GM21526 (cell line): ENCODE measurements around the gene DNAAF9.
A peak's percentile ranks its signal among the peaks of the same experiment; 100 is the strongest.

Experiments
- ATAC-seq: cut with Tn5 transposase; IDR thresholded peaks from one replicate; pipeline ENCODE4 v1.9.1; 2021; ENCODE audit warnings: moderate library complexity; ENCODE audit not compliant: unreplicated experiment, low FRiP score

Gene DNAAF9

GRCh38 chr20:3412600-3413392 is 5.3 kb upstream of the DNAAF9 start:
- no peak for ATAC-seq

- ATAC-seq = no peak
Measured at GRCh38 chr20:3410464-3410863, 3.0 kb upstream of the DNAAF9 start.

DNA sequence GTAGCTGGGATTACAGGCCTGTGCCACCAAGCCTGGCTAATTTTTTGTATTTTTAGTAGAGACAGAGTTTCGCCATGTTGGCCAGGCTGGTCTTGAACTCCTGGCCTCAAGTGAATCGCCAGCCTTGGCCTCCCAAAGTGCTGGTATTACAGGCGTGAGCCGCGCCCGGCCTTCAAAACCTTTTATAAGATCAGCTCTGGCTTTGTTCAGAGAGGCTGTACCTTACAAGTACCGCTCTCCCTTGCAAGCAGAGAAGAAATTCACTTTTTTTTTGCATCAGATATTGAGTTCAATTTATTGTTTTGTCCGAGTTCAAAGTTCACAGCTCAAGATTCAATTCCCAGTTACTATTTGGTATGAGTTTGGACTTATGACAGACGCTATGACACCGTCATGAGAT is 1.9 kb upstream of the DNAAF9 start:
- no peak for ATAC-seq

DNA sequence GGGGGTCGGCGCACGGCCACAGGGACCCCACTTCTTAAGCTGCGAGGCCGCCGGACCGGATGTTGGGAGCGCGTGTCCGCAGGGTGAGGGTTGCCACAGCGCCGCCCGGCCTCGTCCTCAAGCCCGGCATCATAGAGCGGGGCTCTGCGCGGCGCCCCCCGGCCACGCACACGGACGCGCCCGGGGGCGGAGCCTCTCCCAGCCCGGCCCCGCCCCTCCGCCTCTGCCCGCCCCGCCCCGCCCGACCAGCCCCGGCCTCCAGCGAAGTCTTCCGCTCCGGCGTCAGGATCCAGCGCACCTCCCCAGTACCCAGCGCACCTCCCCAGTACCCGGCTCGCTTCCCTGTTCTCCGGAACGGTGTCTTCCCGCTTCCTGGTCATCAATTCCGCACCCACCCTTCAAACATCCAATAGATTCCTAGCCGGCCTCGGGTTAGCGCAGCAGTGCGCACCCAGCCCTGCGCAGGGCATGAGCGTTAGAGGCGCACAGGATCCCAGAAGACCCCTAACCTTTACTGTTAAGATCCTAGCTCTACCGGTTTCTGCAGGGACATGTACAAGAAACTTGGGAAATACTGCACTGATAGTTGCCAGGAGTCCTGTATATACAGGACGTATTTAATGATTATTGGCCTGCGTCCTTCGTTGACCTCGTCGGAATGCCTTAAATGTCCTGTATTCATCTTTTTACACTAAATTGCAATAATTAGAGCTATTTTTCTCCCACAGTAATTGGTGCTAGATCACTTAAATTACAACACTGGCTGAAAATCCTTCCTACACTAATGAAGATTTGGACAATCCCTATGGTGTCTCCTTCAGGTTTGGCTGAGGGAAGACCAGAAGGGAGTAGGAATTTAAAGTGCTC is 535 bp upstream of the DNAAF9 start:
- ATAC-seq = peak; percentile 40

DNA sequence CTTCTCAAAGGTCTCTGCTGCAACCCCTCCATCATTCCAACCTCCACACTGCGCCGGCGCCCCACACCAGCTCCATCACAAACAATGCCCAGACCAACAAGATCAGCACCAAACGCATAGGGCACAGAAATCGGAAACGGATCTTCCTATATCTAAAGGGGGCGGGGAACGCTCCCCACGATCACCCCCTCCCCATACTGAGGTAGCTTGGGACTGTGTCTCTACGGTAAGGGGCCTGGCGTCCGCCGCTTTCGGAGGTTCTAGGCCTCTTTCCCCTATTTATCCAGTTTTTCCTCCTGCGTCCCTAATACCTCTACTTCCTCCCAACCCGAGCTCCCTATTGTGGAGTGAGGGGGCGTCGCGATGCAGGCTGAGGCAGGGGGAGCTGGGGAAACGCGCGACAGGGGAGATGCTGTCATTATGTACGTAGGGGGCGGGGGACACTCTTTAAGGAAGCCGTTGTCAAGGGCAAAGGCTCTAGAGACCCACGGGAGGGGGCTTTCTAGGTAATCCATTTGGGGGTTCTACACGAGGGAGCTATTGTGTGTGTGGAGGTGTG is 909 bp downstream of the DNAAF9 start:
- ATAC-seq = no peak

GRCh38 chr20:3405696-3406358 is 1.6 kb downstream of the DNAAF9 start:
- ATAC-seq = no peak

DNA sequence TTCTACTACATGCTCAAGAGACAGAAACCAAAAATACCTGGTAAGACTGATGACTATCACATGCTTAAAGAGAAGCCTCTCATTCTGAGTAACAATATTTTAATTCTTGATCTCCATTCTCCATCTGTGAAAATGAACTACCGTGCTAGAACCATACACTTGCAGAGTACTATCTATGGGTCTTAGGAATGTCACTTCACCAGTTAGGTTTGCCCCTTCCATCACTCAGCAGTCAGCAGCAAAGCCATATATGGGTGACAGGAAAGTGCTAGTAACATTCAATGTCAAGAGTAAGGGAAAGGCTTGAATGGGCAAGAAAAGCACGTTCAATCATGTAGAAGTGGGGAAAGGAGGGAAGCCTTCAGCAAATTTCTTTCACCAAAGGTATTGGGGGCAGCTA is 2.3 kb downstream of the DNAAF9 start:
- no peak for ATAC-seq

GRCh38 chr20:3404402-3404801 is 3.1 kb downstream of the DNAAF9 start:
- ATAC-seq = no peak

DNA sequence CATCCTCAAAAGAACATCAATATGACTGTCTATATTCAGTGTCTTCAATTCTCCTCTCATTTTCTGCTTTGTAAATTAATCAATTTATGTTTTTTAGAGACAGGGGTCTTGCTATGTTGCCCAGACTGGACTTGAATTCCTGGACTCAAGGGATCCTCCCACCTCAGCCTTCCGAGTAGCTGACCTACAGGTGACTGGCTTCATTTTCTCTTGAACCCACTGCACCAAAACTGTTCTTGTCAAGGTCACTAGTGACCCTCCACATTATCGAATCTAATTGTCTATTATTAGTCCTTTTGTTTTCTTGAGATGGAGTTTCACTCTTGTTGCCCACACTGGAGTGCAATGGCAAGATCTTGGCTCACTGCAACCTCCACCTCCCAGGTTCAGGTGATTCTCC is 3.7 kb downstream of the DNAAF9 start:
- ATAC-seq = no peak

GRCh38 chr20:3402453-3402852 is 5.0 kb downstream of the DNAAF9 start:
- no peak for ATAC-seq

GRCh38 chr20:3400260-3401155 is 7.0 kb downstream of the DNAAF9 start:
- no peak for ATAC-seq

DNA sequence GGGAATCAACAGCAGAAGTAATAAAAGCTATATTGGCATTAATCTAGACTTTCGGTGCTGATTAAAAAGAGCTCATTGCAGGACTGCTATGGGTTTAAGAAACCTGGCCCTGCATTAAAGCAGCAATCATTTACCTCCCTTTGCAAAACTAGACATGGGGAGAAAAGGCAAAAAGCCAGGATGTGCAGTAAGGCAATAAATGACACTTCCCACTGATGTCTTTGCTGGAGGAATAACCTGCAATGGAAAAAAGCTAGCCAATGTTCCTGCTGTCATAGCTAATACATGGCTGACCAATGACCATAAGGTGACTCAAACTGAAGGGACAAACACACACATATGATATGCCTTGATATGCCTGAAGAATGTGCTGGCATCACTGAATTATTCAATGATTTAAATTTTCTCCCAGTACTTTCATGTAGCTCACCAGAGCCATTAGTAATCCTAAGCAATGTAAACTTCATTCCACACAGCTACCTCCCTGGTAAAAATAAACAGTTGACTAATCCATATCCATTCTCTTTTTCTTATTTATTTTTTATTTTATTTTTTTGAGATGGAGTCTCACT is 8.7 kb downstream of the DNAAF9 start:
- no peak for ATAC-seq

DNA sequence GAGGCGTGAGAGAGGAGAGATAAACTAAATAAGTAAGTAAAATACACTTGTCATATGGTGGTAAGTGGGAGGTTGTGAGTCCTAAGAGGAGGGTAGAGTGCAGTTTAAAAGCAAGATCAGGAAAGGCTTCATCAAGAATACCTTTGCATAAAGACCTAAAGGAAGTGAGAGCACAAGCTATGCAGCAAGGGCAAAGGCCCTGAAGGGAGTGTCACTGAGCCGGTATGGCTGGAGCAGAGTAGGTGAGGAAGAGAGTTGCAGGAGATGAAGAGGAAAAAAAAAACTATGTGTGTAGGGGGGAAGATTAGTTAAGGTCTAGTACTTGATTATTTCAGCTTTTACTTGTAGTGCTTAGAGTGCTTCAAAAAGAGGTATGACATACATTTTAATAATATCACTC is 11.0 kb downstream of the DNAAF9 start:
- no peak for ATAC-seq

DNA sequence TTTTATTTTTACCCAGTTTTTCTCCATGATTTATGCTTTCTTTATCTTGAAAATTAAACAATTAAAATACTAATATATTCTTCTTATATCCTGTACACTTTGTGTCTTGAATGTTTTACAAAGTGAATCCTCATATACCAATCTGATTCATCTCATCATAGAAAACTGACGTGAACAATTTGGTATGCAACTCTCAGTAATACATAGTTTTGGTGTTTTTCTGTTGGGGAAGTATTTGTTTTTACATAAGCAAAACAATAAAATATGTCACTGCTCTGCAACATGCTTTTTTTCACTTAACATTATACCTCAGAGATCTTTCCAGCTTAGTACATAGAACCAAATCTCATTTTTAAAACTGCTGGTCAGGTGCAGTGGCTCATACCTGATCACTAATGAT is 14.7 kb downstream of the DNAAF9 start:
- no peak for ATAC-seq

DNA sequence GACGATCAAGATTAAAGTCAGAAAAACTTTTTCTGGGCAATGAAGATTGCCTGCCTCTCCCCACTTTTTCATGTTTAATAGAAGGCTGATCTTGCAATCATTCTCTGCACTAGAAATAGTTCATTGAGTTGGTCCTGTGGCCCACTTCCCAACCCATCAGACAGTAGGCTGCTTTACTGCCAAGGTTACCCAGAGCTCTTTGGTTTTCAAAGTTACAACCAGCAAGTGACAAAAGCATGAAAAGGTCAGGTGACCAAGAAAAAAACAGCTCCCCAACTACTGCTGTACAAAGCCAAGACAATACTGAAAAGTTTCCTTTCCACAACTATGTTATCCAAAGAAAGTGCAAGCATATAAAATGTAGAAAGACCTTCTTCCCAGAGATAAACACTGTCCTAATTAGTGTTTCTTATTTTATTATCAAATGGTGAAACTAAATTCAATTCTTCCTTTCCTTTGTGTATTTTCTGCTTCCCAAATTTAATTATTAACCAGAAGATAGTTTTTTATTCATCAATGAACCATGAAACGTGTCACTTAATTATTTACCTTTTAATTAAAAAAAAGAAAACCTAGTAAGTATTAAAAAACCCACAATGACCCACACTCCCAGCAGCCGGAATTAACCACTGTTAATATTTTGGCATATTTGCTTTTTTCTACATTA is 16.6 kb downstream of the DNAAF9 start:
- no peak for ATAC-seq

DNA sequence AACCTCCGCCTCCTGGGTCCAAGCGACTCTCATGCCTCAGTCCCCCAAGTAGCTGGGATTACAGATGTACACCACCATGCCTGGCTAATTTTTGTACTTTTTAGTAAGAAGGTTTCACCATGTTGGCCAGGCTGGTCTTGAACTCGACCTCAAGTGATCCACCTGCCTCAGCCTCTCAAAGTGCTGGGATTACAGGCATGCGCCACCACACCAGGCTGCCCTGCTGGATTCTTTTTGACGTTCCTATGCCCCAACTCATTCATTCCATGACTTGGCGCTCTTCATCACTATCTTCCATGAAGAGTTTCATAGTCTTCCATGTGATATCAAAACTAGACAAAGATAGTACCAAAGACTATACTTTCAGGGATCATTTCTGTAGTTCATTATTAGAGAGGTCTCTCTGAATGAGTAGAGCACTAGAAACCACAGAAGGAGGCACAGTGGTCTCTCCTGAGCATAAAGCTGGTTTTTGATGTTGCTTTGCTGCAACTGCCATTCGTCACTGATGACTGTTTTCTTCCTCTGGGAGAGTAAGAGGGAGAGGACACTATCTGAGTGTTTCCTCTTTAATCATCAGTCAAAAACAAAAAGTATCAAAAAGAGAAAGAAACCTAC is 23.5 kb downstream of the DNAAF9 start:
- ATAC-seq = no peak

GRCh38 chr20:3382836-3383235 is 24.6 kb downstream of the DNAAF9 start:
- no peak for ATAC-seq

GRCh38 chr20:3380228-3381070 is 27.0 kb downstream of the DNAAF9 start:
- no peak for ATAC-seq
